Glutamatergic neuron (in vitro differentiated cells): ENCODE measurements around the gene CCDC181. TPM values are rescaled to one million over a fixed set of nuclear protein-coding genes. Genes with fewer than 3 reads are reported as not detected.

Experiments
- DNase-seq: peaks from one replicate; pipeline ENCODE4 v3.0.0; 2022
- H3K27ac Mint-ChIP-seq: one replicate; pipeline ENCODE4 v1.8.0; 2020; ENCODE audit warnings: mild to moderate bottlenecking, mixed read lengths, inconsistent platforms; ENCODE audit not compliant: unreplicated experiment
- H3K27me3 Mint-ChIP-seq: one replicate; pipeline ENCODE4 v1.8.0; 2020; ENCODE audit warnings: mild to moderate bottlenecking, moderate library complexity, mixed read lengths, inconsistent platforms; ENCODE audit not compliant: unreplicated experiment
- H3K36me3 Mint-ChIP-seq: one replicate; pipeline ENCODE4 v1.8.0; 2020; ENCODE audit warnings: mild to moderate bottlenecking, mixed read lengths, inconsistent platforms; ENCODE audit not compliant: unreplicated experiment
- H3K4me1 Mint-ChIP-seq: one replicate; pipeline ENCODE4 v1.8.0; 2020; ENCODE audit warnings: mild to moderate bottlenecking, low read depth, mixed read lengths, inconsistent platforms; ENCODE audit not compliant: unreplicated experiment
- H3K4me3 Mint-ChIP-seq: one replicate; pipeline ENCODE4 v1.8.0; 2020; ENCODE audit warnings: mild to moderate bottlenecking, mixed read lengths, inconsistent platforms; ENCODE audit not compliant: unreplicated experiment
- H3K9me3 Mint-ChIP-seq: one replicate; pipeline ENCODE4 v1.8.0; 2020; ENCODE audit warnings: mild to moderate bottlenecking, moderate library complexity, mixed read lengths, inconsistent platforms; ENCODE audit not compliant: unreplicated experiment
- total RNA-seq: library from RNA; stranded (reverse); fragmentation: NEBNext Ultra II Directional; extraction: Animal tissue kit (Norgen Biotek cat#: 25700); gene quantifications from one replicate; pipeline ENCODE4 v1.2.1, GENCODE V29; 2021; ENCODE audit not compliant: unreplicated experiment
- TF ChIP-seq, protein P1 (sequence below): fragments of 200-600 bp; sonication (generic); IDR thresholded peaks from one replicate; pipeline ENCODE4 v1.5.0; 2021; ENCODE audit not compliant: partially characterized antibody, unreplicated experiment

CCDC181 gene
- total RNA-seq, 1 donor from 2014 or later: 1.1 TPM

DNA sequence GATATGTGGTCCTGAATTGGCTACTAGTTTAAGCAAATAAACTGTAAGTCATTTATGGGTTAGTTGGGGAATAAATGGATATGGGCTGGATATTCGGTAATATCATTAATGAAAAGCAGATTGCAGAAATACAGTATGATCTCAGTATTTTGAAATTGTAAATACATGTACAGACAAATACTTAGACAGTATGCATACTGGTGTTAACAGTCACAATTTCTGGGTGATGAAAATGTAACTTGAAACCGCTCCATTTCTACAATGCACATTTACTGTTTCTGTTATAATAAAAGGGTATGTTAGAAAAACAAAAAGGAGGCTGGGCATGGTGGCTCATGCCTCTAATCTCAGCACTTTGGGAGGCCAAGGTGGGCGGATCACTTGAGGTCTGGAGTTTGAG is 31.3 kb downstream of the CCDC181 start:
- Mint-ChIP-seq H3K36me3 (no peaks in the 10 kb centered on the region), H3K4me3 (no peak overlapping the region), H3K4me1 (no peaks in the 10 kb centered on the region), H3K27me3 (no peaks in the 10 kb centered on the region), H3K27ac (no peak overlapping the region), H3K9me3 (no peaks in the 10 kb centered on the region)
- TF ChIP-seq, protein P1, sequence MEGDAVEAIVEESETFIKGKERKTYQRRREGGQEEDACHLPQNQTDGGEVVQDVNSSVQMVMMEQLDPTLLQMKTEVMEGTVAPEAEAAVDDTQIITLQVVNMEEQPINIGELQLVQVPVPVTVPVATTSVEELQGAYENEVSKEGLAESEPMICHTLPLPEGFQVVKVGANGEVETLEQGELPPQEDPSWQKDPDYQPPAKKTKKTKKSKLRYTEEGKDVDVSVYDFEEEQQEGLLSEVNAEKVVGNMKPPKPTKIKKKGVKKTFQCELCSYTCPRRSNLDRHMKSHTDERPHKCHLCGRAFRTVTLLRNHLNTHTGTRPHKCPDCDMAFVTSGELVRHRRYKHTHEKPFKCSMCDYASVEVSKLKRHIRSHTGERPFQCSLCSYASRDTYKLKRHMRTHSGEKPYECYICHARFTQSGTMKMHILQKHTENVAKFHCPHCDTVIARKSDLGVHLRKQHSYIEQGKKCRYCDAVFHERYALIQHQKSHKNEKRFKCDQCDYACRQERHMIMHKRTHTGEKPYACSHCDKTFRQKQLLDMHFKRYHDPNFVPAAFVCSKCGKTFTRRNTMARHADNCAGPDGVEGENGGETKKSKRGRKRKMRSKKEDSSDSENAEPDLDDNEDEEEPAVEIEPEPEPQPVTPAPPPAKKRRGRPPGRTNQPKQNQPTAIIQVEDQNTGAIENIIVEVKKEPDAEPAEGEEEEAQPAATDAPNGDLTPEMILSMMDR: no peak
- no peak for DNase-seq

GRCh38 chr1:169392406-169392805 is 34.9 kb downstream of the CCDC181 start:
- TF ChIP-seq, protein P1: no peak
- Mint-ChIP-seq H3K9me3 (no peaks in the 10 kb centered on the region), H3K4me3 (no peak overlapping the region), H3K27ac (no peak overlapping the region), H3K27me3 (no peaks in the 10 kb centered on the region), H3K36me3 (peaks cover 8% of the 10 kb centered on the region), H3K4me1 (no peaks in the 10 kb centered on the region)
- DNase-seq: no peak

- Mint-ChIP-seq H3K36me3 (peaks cover 8% of the 10 kb centered on the region), H3K9me3 (no peaks in the 10 kb centered on the region)
These were observed 37.0 kb downstream of the CCDC181 start for GRCh38 chr1:169390303-169390702.

GRCh38 chr1:169387399-169387798 is 39.9 kb downstream of the CCDC181 start:
- no peak overlapping the region for H3K4me3 Mint-ChIP-seq
- peaks cover 8% of the 10 kb centered on the region for H3K36me3 Mint-ChIP-seq
- no peak overlapping the region for H3K27ac Mint-ChIP-seq
- H3K27me3 Mint-ChIP-seq: no peaks in the 10 kb centered on the region
- TF ChIP-seq, protein P1: no peak
- H3K4me1 Mint-ChIP-seq: no peaks in the 10 kb centered on the region
- no peak for DNase-seq
- H3K9me3 Mint-ChIP-seq: no peaks in the 10 kb centered on the region

More at GRCh38 chr1:169390303-169390702, 37.0 kb downstream of the CCDC181 start:
- DNase-seq: no peak
- H3K4me3 Mint-ChIP-seq: no peak overlapping the region
- TF ChIP-seq, protein P1: no peak
- H3K4me1 Mint-ChIP-seq: no peaks in the 10 kb centered on the region
- H3K27me3 Mint-ChIP-seq: no peaks in the 10 kb centered on the region
- H3K27ac Mint-ChIP-seq: no peak overlapping the region

DNA sequence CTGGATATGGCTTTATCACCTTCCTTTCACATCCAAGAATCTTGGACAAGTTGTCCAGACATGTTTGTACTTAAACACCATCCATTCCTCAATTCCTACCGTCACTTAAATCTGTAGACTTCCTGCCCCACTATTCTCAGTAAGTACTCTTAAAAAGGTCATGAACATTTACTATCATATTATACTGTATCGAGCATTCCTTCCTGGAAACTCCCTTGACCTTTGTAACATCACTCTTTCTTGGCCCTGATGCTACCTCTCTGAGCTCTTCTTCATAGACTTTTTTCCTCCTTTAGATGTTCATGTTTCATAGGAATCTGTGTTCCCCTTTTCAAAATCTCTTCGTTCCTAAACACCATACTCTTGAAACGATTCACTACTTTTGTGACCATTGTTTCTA is 43.8 kb downstream of the CCDC181 start:
- H3K27ac Mint-ChIP-seq: no peak overlapping the region
- H3K4me3 Mint-ChIP-seq: no peak overlapping the region
- H3K9me3 Mint-ChIP-seq: no peaks in the 10 kb centered on the region
- H3K36me3 Mint-ChIP-seq: no peaks in the 10 kb centered on the region
- TF ChIP-seq, protein P1: no peak
- no peaks in the 10 kb centered on the region for H3K4me1 Mint-ChIP-seq
- no peaks in the 10 kb centered on the region for H3K27me3 Mint-ChIP-seq
- no peak for DNase-seq
